Measurements from ENCODE around the gene NEURL3.

Gene NEURL3

GRCh38 chr2:96529376-96530143 is 24.4 kb upstream of the NEURL3 start:
- POLR2A ChIA-PET = interaction anchor here (0.7 to 0.9 kb wide), 2 partner anchors 9 to 122 kb away, joined by 3 to 4 read pairs; no protein-coding TSS in a partner anchor
- TF ChIP-seq CTCF (IDR thresholded peaks at IDR 0.05; ENCODE audit: control extremely low read depth, extremely low read depth, low read depth, missing control alignments) = no peak
- CTCF ChIA-PET = interaction anchor here (0.8 to 26.6 kb wide), 9 partner anchors 12 to 413 kb away, joined by 3 to 349 read pairs (median 4); partner anchors contain the start of genes ARID5A, CNNM3 and NEURL3
- no peak for DNase-seq (ENCODE audit: extremely low spot score)

- no peak for DNase-seq (ENCODE audit: extremely low spot score)
- CTCF ChIA-PET = interaction anchor here (1.3 to 26.6 kb wide), 4 partner anchors 12 to 161 kb away, joined by 3 to 349 read pairs (median 75); partner anchors contain the start of genes ARID5A and NEURL3
- TF ChIP-seq CTCF (IDR thresholded peaks at IDR 0.05; ENCODE audit: control extremely low read depth, extremely low read depth, low read depth, missing control alignments) = no peak
- POLR2A ChIA-PET = interaction anchor here (0.7 to 1.3 kb wide), 5 partner anchors 9 to 193 kb away, joined by 3 to 4 read pairs (median 4); partner anchors contain the start of gene NCAPH
These were observed 23.7 kb upstream of the NEURL3 start for GRCh38 chr2:96528700-96529375.

GRCh38 chr2:96528006-96528699 is 23.0 kb upstream of the NEURL3 start:
- no peak for DNase-seq (ENCODE audit: extremely low spot score)
- TF ChIP-seq CTCF (IDR thresholded peaks at IDR 0.05; ENCODE audit: control extremely low read depth, extremely low read depth, low read depth, missing control alignments) = no peak
- ChIA-PET POLR2A (interaction anchor here (0.6 to 1.3 kb wide), 4 partner anchors 9 to 193 kb away, joined by 3 to 4 read pairs (median 4); partner anchors contain the start of gene NCAPH), CTCF (interaction anchor here (1.3 to 26.6 kb wide), 5 partner anchors 13 to 160 kb away, joined by 3 to 349 read pairs (median 72); partner anchors contain the start of genes ARID5A and NEURL3)

- ChIA-PET POLR2A (interaction anchor here (0.6 to 1.6 kb wide), 7 partner anchors 8 to 374 kb away, joined by 4 to 14 read pairs (median 5); no protein-coding TSS in a partner anchor), CTCF (interaction anchor here (0.9 to 26.6 kb wide), 8 partner anchors 8 to 364 kb away, joined by 3 to 349 read pairs (median 8); partner anchors contain the start of genes ARID5A and NEURL3)
- peak; percentile 29 for TF ChIP-seq CTCF (IDR thresholded peaks at IDR 0.05; ENCODE audit: control extremely low read depth, extremely low read depth, low read depth, missing control alignments)
- DNase-seq (ENCODE audit: extremely low spot score) = peak; percentile 83
These were observed 22.3 kb upstream of the NEURL3 start for GRCh38 chr2:96527286-96528005.

GRCh38 chr2:96526615-96527285 is 21.6 kb upstream of the NEURL3 start:
- ChIA-PET CTCF (interaction anchor here (0.7 to 26.6 kb wide), 8 partner anchors 9 to 364 kb away, joined by 3 to 349 read pairs (median 8); partner anchors contain the start of genes ARID5A and NEURL3), POLR2A (interaction anchor here (0.6 to 1.6 kb wide), 5 partner anchors 9 to 374 kb away, joined by 4 to 14 read pairs (median 8); no protein-coding TSS in a partner anchor)
- DNase-seq (ENCODE audit: extremely low spot score) = no peak
- TF ChIP-seq CTCF (IDR thresholded peaks at IDR 0.05; ENCODE audit: control extremely low read depth, extremely low read depth, low read depth, missing control alignments) = no peak

All from GM10248 (cell line).